Prostate gland (tissue), 2 donors: ENCODE results near the gene GATA1. TPM values are rescaled to one million over a fixed set of nuclear protein-coding genes. Genes with fewer than 3 reads are reported as not detected.

Experiments used
- DNase-seq: peaks from one replicate; pipeline ENCODE4 v3.0.0-alpha.2; 2019; ENCODE audit warnings: low spot score
- H3K27ac ChIP-seq, 2 donors: fragments of 200-600 bp; sonication (generic); 2 replicates each; pipeline ENCODE4 v1.5.1; 2017 to 2019
- H3K27me3 ChIP-seq: fragments of 200-600 bp; sonication (generic); replicated peaks from 2 replicates; pipeline ENCODE4 v1.5.1; 2019; ENCODE audit not compliant: insufficient read depth
- H3K36me3 ChIP-seq, 2 donors: fragments of 200-600 bp; sonication (generic); 1 replicate in 1 of 2; 2 replicates in 1 of 2; pipeline versions ENCODE4 v1.5.1 to v1.8.1; 2017 to 2019
- H3K4me1 ChIP-seq: fragments of 200-600 bp; sonication (generic); replicated peaks from 2 replicates; pipeline ENCODE4 v1.5.1; 2019
- H3K4me3 ChIP-seq, 2 donors: fragments of 200-600 bp; sonication (generic); 2 replicates each; pipeline ENCODE4 v1.5.1; 2017 to 2019
- H3K9me3 ChIP-seq: fragments of 200-600 bp; sonication (generic); 2 replicates; pipeline ENCODE4 v1.5.1; 2017
- POLR2A ChIP-seq: fragments of 450-650 bp; IDR thresholded peaks from one replicate; pipeline ENCODE4 v1.6.1; 2016; ENCODE audit warnings: antibody characterized with exemption, mild to moderate bottlenecking
- POLR2AphosphoS5 ChIP-seq: sonication (generic); formaldehyde crosslinking; IDR thresholded peaks from one replicate; pipeline ENCODE4 v1.6.1; 2017; ENCODE audit warnings: antibody characterized with exemption
- WGBS: methylation state at CpG from one replicate; pipeline ENCODE4 v1.1.5; 2018; 5-methylcytosine and 5-hydroxymethylcytosine counted together
- intact Hi-C: fragments of 100-400 bp; cut with DNase I; formaldehyde crosslinking; loops from one replicate; pipeline ENCODE4 v1.14.2; 2022
- total RNA-seq, 2 donors: library from RNA; depleted of rRNA; stranded (reverse); fragments of >200 nt; gene quantifications; one replicate each; pipeline ENCODE4 v1.1.0, GENCODE V29; 2016
- TF ChIP-seq, protein P1 (sequence below), 4 experiments: fragments of 200-600 bp in 2 of 4; fragments of 450-650 bp in 2 of 4; sonication (generic) in 2 of 4; IDR thresholded peaks; 1 replicate in 3 of 4; 2 replicates in 1 of 4; pipeline ENCODE4 v1.5.1; 2016 to 2019; ENCODE audit warnings: antibody characterized with exemption in 4 of 4, mild to moderate bottlenecking in 2 of 4, moderate library complexity in 2 of 4

The GATA1 gene
- total RNA-seq, 2 donors from 2014 or later: not detected

DNA sequence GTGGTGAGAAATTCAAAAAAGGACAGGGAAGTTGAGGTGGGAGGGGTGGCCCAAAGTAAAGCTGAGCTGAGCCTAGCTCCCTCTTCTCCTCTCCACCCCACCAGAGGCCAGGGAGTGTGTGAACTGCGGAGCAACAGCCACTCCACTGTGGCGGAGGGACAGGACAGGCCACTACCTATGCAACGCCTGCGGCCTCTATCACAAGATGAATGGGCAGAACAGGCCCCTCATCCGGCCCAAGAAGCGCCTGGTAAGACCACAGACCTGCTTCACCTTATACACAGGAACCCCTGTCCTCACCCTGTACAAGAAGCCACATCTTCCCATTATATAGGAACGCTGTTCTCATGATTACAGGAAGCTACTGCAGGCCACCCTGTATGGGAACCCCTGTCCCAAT, 5.8 kb downstream of the GATA1 start:
- TF ChIP-seq, protein P1, sequence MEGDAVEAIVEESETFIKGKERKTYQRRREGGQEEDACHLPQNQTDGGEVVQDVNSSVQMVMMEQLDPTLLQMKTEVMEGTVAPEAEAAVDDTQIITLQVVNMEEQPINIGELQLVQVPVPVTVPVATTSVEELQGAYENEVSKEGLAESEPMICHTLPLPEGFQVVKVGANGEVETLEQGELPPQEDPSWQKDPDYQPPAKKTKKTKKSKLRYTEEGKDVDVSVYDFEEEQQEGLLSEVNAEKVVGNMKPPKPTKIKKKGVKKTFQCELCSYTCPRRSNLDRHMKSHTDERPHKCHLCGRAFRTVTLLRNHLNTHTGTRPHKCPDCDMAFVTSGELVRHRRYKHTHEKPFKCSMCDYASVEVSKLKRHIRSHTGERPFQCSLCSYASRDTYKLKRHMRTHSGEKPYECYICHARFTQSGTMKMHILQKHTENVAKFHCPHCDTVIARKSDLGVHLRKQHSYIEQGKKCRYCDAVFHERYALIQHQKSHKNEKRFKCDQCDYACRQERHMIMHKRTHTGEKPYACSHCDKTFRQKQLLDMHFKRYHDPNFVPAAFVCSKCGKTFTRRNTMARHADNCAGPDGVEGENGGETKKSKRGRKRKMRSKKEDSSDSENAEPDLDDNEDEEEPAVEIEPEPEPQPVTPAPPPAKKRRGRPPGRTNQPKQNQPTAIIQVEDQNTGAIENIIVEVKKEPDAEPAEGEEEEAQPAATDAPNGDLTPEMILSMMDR (IDR thresholded peaks at IDR 0.05): no peak
- TF ChIP-seq POLR2A (no peak), POLR2AphosphoS5 (no peak)
- no peak overlapping the region for H3K27ac ChIP-seq
- H3K4me3 ChIP-seq: no peak overlapping the region
- no peaks in the 10 kb centered on the region for H3K4me1 ChIP-seq
- no peak for DNase-seq
- H3K9me3 ChIP-seq: no peaks in the 10 kb centered on the region
- intact Hi-C loops: no loop called here
- no CpG with 5 or more reads among the region's 7 CpGs for WGBS
- H3K36me3 ChIP-seq: no peaks in the 10 kb centered on the region
- H3K27me3 ChIP-seq: no peaks in the 10 kb centered on the region

DNA sequence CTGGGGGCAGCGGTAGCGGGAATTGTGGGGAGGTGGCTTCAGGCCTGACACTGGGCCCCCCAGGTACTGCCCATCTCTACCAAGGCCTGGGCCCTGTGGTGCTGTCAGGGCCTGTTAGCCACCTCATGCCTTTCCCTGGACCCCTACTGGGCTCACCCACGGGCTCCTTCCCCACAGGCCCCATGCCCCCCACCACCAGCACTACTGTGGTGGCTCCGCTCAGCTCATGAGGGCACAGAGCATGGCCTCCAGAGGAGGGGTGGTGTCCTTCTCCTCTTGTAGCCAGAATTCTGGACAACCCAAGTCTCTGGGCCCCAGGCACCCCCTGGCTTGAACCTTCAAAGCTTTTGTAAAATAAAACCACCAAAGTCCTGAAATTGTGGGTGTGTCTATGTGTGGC, 7.5 kb downstream of the GATA1 start:
- H3K4me3 ChIP-seq: no peak overlapping the region
- no peak for DNase-seq
- WGBS: 84% methylated on average over 4 of the region's 4 CpGs
- no peaks in the 10 kb centered on the region for H3K27me3 ChIP-seq
- no peaks in the 10 kb centered on the region for H3K9me3 ChIP-seq
- intact Hi-C loops: no loop called here
- TF ChIP-seq POLR2AphosphoS5 (no peak), POLR2A (no peak)
- TF ChIP-seq, protein P1 (IDR thresholded peaks at IDR 0.05): no peak
- no peak overlapping the region for H3K27ac ChIP-seq
- H3K36me3 ChIP-seq: no peaks in the 10 kb centered on the region
- H3K4me1 ChIP-seq: no peaks in the 10 kb centered on the region

DNA sequence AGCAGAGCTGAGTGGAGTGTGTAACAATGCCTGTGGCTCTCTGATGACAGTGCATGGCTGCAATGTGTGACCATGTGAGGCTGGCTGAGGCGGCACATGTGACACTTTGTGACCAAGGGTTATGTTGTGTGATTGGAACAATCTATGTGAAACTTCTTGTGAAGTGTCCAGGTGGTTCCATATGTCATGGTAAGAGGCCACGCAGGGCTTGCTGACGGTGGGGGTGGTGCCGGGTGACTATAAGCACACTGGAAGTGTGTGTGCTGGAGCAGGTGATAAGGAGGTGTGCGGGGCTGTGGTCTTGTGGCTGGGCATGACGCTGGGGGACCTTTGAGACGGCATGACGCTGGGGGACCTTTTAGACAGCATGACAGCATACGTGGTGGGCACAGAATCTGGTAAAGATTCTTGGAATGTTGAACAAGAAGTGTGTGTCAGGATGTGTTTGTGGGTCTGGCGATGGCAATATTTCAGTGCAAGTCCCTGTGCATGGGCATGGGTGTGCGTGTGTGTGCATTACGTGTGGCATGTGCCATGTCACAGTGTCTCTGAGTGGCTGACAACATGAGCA, 8.0 kb downstream of the GATA1 start:
- no peak for TF ChIP-seq POLR2A
- TF ChIP-seq, protein P1 (IDR thresholded peaks at IDR 0.05): no peak
- DNase-seq: no peak
- Histone ChIP-seq H3K27me3 (no peaks in the 10 kb centered on the region), H3K4me1 (no peaks in the 10 kb centered on the region), H3K27ac (no peak overlapping the region), H3K9me3 (no peaks in the 10 kb centered on the region), H3K36me3 (no peaks in the 10 kb centered on the region), H3K4me3 (no peak overlapping the region)
- 87% methylated on average over 12 of the region's 12 CpGs for WGBS
- intact Hi-C loops: no loop called here

DNA sequence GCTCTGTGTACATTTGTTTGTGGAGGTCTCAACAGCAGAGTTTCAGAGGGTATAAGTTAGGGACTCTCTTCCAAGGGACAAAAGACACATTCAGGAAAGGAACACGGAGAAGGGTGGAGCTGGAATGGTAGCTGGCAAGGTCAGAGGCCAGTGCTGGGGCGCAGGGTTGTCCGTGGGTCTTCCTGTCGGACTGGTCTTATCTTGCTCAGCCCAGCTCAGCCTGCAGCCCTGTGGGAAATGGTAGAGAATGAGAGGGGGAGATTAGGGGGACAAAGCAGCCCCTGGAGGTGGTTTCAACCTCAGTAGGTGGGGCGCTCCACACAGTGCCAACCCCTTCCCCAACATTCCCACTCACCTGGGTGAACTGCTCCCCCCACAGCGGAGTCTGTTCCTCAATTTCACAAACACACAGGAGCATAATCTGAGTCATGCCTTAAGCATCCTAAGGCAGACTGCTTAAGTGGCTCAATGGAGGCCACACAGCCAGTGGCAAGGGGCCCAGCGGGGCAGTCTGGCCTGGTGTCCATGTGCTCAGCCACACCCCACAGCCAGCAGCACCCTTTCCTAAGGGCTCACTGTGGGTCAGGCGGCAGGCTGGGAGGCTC, 8.6 kb downstream of the GATA1 start:
- Histone ChIP-seq H3K4me3 (no peak overlapping the region), H3K9me3 (no peaks in the 10 kb centered on the region), H3K27ac (no peak overlapping the region), H3K36me3 (no peaks in the 10 kb centered on the region), H3K4me1 (no peaks in the 10 kb centered on the region), H3K27me3 (no peaks in the 10 kb centered on the region)
- DNase-seq: no peak
- intact Hi-C loops: no loop called here
- TF ChIP-seq POLR2AphosphoS5 (no peak), POLR2A (no peak)
- TF ChIP-seq, protein P1 (IDR thresholded peaks at IDR 0.05): no peak
- 61% methylated on average over 6 of the region's 8 CpGs for WGBS

DNA sequence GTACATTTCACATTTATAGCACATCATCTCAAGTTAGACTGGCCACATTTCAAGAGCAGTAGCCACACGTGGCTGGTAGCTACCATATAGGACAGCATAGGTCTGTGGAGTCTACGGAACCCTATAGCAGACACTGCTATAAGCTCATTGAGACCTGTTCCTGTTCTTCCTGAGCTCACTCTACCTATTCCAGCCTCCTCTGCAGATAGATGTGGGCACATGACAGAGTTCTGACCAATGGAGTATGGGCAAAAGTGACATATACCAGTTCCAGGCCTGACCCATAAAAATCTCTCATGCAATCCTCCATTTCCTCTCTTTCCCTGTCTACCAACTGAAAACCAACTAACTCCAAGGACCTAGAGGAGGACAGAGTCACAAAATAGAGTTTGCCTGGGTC, 11.9 kb downstream of the GATA1 start:
- Histone ChIP-seq H3K36me3 (no peaks in the 10 kb centered on the region), H3K4me3 (no peak overlapping the region), H3K4me1 (no peaks in the 10 kb centered on the region), H3K27me3 (no peaks in the 10 kb centered on the region), H3K9me3 (no peaks in the 10 kb centered on the region), H3K27ac (no peak overlapping the region)
- TF ChIP-seq POLR2AphosphoS5 (no peak), POLR2A (no peak)
- TF ChIP-seq, protein P1 (IDR thresholded peaks at IDR 0.05): no peak
- DNase-seq: no peak
- 88% methylated on average over 2 of the region's 2 CpGs for WGBS
- intact Hi-C loops: no loop called here
